Liver (tissue), 9 donors: ENCODE data around the gene COL27A1. TPM values are rescaled to one million over a fixed set of nuclear protein-coding genes. Genes with fewer than 3 reads are reported as not detected.

Experiments used
- DNase-seq: peaks from one replicate; pipeline ENCODE4 v3.0.0-alpha.2; 2017; ENCODE audit warnings: low spot score
- H3K27ac ChIP-seq, 2 donors: one replicate each; pipeline ENCODE4 v1.7.0; 2013; ENCODE audit warnings: inconsistent platforms in 2 of 2, low read length in 2 of 2, control low read depth in 1 of 2, low read depth in 1 of 2, mild to moderate bottlenecking in 1 of 2
- H3K27me3 ChIP-seq, 4 donors: one replicate each; pipeline versions ENCODE4 v1.6.1 to v1.7.0; 2013; ENCODE audit warnings: low read length in 3 of 4, inconsistent platforms in 1 of 4, mild to moderate bottlenecking in 1 of 4, moderate library complexity in 1 of 4; ENCODE audit not compliant: control insufficient read depth in 4 of 4, insufficient read depth in 4 of 4
- H3K36me3 ChIP-seq, 4 donors: one replicate each; pipeline versions ENCODE4 v1.6.1 to v1.7.0; 2013; ENCODE audit warnings: low read length in 3 of 4, mild to moderate bottlenecking in 3 of 4, low read depth in 1 of 4, moderate library complexity in 1 of 4; ENCODE audit not compliant: control insufficient read depth in 4 of 4, insufficient read depth in 3 of 4
- H3K4me1 ChIP-seq, 4 donors: one replicate each; pipeline versions ENCODE4 v1.6.1 to v1.7.0; 2013; ENCODE audit warnings: low read length in 3 of 4, mild to moderate bottlenecking in 3 of 4, moderate library complexity in 1 of 4; ENCODE audit not compliant: control insufficient read depth in 4 of 4, insufficient read depth in 4 of 4
- H3K4me3 ChIP-seq, 3 donors: one replicate each; pipeline versions ENCODE4 v1.6.1 to v1.7.0; 2013; ENCODE audit warnings: low read length in 3 of 3, control low read depth in 1 of 3, low read depth in 1 of 3, mild to moderate bottlenecking in 1 of 3
- H3K9ac ChIP-seq, 2 donors: one replicate each; pipeline ENCODE4 v1.7.0; 2013; ENCODE audit warnings: low read length in 2 of 2, mild to moderate bottlenecking in 2 of 2, moderate library complexity in 2 of 2, control low read depth in 1 of 2, low read depth in 1 of 2
- H3K9me3 ChIP-seq, 4 donors: one replicate each; pipeline versions ENCODE4 v1.6.1 to v1.7.0; 2013; ENCODE audit warnings: low read length in 3 of 4; ENCODE audit not compliant: control insufficient read depth in 4 of 4
- EGR1 ChIP-seq, 2 donors: IDR thresholded peaks; 2 replicates each; pipeline ENCODE4 v1.6.1; 2016 to 2018; ENCODE audit warnings: antibody characterized with exemption in 2 of 2, low read depth in 2 of 2
- FOXA1 ChIP-seq: IDR thresholded peaks from 2 replicates; pipeline ENCODE4 v1.6.1; 2016; ENCODE audit warnings: antibody characterized with exemption
- FOXA2 ChIP-seq: IDR thresholded peaks from 2 replicates; pipeline ENCODE4 v1.6.1; 2016; ENCODE audit warnings: antibody characterized with exemption
- GABPA ChIP-seq, 2 donors: IDR thresholded peaks in 1 of 2; conservative IDR thresholded peaks in 1 of 2; 2 replicates each; pipeline ENCODE4 v1.6.1; 2016; ENCODE audit warnings: antibody characterized with exemption in 2 of 2, mild to moderate bottlenecking in 1 of 2, moderate library complexity in 1 of 2
- HNF4A ChIP-seq, 2 donors: conservative IDR thresholded peaks; 2 replicates each; pipeline ENCODE4 v1.6.1; 2016; ENCODE audit warnings: antibody characterized with exemption in 2 of 2, mild to moderate bottlenecking in 2 of 2
- HNF4G ChIP-seq: IDR thresholded peaks from 2 replicates; pipeline ENCODE4 v1.6.1; 2016; ENCODE audit warnings: antibody characterized with exemption
- JUND ChIP-seq, 2 donors: IDR thresholded peaks; 2 replicates each; pipeline ENCODE4 v1.6.1; 2016; ENCODE audit warnings: antibody characterized with exemption in 2 of 2
- NR2F2 ChIP-seq: IDR thresholded peaks from 2 replicates; pipeline ENCODE4 v1.6.1; 2016; ENCODE audit warnings: antibody characterized with exemption
- RAD21 ChIP-seq, 2 donors: IDR thresholded peaks; 2 replicates each; pipeline ENCODE4 v1.6.1; 2016; ENCODE audit warnings: antibody characterized with exemption in 2 of 2, mild to moderate bottlenecking in 2 of 2
- RXRA ChIP-seq, 2 donors: IDR thresholded peaks; 2 replicates each; pipeline ENCODE4 v1.6.1; 2017 to 2018; ENCODE audit warnings: antibody characterized with exemption in 2 of 2, mild to moderate bottlenecking in 1 of 2
- SP1 ChIP-seq: IDR thresholded peaks from 2 replicates; pipeline ENCODE4 v1.6.1; 2018; ENCODE audit warnings: antibody characterized with exemption, mild to moderate bottlenecking
- TAF1 ChIP-seq: conservative IDR thresholded peaks from 2 replicates; pipeline ENCODE4 v1.6.1; 2016; ENCODE audit warnings: antibody characterized with exemption, mild to moderate bottlenecking
- YY1 ChIP-seq: IDR thresholded peaks from 2 replicates; pipeline ENCODE4 v1.6.1; 2016; ENCODE audit warnings: antibody characterized with exemption, mild to moderate bottlenecking
- WGBS: extraction: QIAGEN DNeasy Blood & Tissue Kit; methylation state at CpG from one replicate; pipeline ENCODE4 v1.1.7; 2013; 5-methylcytosine and 5-hydroxymethylcytosine counted together
- polyA plus RNA-seq, 2 donors: library from polyadenylated mRNA; stranded (reverse) in 1 of 2; unstranded in 1 of 2; fragments of 200-250 nt in 1 of 2; fragments of >200 nt in 1 of 2; fragmentation: Nextera tagmentation in 1 of 2; extraction: Ambion mirVana in 1 of 2; gene quantifications; one replicate each; pipeline versions ENCODE4 v1.2.1 to v1.2.3, GENCODE V29; 2013 to 2015
- total RNA-seq, 2 donors: library from RNA; depleted of rRNA; stranded (reverse); fragments of >200 nt; gene quantifications; one replicate each; pipeline ENCODE4 v1.2.3, GENCODE V29; 2014
- TF ChIP-seq, protein P1 (sequence below): IDR thresholded peaks from 2 replicates; pipeline ENCODE4 v1.6.1; 2016; ENCODE audit warnings: antibody characterized with exemption
- TF ChIP-seq, protein P2 (sequence below): IDR thresholded peaks from 2 replicates; pipeline ENCODE4 v1.6.1; 2016; ENCODE audit warnings: antibody characterized with exemption
- TF ChIP-seq, protein P3 (sequence below): IDR thresholded peaks from 2 replicates; pipeline ENCODE4 v1.6.1; 2016; ENCODE audit warnings: antibody characterized with exemption
- TF ChIP-seq, protein P4 (sequence below): IDR thresholded peaks from 2 replicates; pipeline ENCODE4 v1.6.1; 2016; ENCODE audit warnings: antibody characterized with exemption, mild to moderate bottlenecking
- TF ChIP-seq, protein P5 (sequence below): fragments of 150-350 bp; IDR thresholded peaks from 2 replicates; pipeline ENCODE4 v1.5.1; 2017; ENCODE audit warnings: improper control_type of control experiment, low read depth, low read length; ENCODE audit not compliant: missing input control
- donor health status: healthy.
- donor health status: healthy.
- donor health status: healthy.
- donor health status: healthy.
- donor health status: healthy.

Gene COL27A1
- total and polyA plus RNA-seq, 4 donors: 7.0 to 20.4 (median 12.0) TPM

DNA sequence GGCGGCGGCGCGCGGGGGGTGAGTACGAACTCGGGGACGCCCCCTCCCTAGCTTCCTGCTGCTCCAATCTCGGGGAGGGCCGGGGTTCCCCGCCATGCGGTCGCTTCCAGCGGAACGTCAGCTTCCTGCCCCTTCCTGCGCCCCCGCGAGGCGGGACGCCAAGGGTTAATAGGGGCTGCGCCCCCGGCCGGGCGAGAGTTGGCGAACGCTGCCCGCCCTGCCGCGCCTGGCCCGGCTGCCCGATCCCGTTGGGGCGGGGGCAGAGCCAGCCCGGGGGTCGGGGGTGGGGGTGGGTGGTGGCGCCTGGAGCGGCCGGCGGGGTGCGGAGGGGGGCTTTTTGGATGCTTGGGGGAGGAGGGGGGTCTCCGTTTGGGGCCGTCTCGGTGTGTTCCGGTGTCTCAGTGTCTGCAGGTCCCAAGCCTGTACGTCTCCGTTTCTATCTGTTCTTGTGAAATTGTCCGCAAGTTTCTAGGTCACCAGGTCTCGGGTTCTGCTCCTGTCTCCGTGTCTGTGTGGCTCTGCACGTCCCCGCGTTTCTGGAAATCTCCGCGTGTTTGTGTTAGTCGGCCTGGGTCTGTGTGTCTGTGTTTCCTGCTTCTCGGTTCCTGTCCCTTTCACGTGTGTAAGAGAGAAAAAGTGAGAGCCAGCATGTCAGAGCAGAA lies 789 bp downstream of the COL27A1 start:
- H3K27ac ChIP-seq: peak overlapping the region; percentile 78 to 87
- DNase-seq: no peak
- peak overlapping the region; percentile 65 to 82 (median 68) for H3K4me3 ChIP-seq
- TF ChIP-seq, protein P1, sequence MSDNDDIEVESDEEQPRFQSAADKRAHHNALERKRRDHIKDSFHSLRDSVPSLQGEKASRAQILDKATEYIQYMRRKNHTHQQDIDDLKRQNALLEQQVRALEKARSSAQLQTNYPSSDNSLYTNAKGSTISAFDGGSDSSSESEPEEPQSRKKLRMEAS: no peak
- no peak for TF ChIP-seq HNF4G
- no peak for TF ChIP-seq RAD21 (IDR thresholded peaks at IDR 0.05)
- TF ChIP-seq RXRA (IDR thresholded peaks at IDR 0.05): no peak
- no peak for TF ChIP-seq JUND (IDR thresholded peaks at IDR 0.05)
- no peak for TF ChIP-seq FOXA1
- no peak for TF ChIP-seq EGR1 (IDR thresholded peaks at IDR 0.05; ENCODE audit: low read depth in 2 of 2)
- TF ChIP-seq, protein P2, sequence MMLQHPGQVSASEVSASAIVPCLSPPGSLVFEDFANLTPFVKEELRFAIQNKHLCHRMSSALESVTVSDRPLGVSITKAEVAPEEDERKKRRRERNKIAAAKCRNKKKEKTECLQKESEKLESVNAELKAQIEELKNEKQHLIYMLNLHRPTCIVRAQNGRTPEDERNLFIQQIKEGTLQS: no peak
- TF ChIP-seq NR2F2: no peak
- TF ChIP-seq YY1: no peak
- TF ChIP-seq HNF4A (conservative IDR thresholded peaks at IDR 0.05): no peak
- no peak for TF ChIP-seq GABPA (IDR thresholded peaks at IDR 0.05 in 1 of 2, conservative IDR thresholded peaks at IDR 0.05 in 1 of 2)
- no peak for TF ChIP-seq SP1
- TF ChIP-seq, protein P3, sequence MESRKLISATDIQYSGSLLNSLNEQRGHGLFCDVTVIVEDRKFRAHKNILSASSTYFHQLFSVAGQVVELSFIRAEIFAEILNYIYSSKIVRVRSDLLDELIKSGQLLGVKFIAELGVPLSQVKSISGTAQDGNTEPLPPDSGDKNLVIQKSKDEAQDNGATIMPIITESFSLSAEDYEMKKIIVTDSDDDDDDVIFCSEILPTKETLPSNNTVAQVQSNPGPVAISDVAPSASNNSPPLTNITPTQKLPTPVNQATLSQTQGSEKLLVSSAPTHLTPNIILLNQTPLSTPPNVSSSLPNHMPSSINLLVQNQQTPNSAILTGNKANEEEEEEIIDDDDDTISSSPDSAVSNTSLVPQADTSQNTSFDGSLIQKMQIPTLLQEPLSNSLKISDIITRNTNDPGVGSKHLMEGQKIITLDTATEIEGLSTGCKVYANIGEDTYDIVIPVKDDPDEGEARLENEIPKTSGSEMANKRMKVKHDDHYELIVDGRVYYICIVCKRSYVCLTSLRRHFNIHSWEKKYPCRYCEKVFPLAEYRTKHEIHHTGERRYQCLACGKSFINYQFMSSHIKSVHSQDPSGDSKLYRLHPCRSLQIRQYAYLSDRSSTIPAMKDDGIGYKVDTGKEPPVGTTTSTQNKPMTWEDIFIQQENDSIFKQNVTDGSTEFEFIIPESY: no peak
- TF ChIP-seq, protein P4, sequence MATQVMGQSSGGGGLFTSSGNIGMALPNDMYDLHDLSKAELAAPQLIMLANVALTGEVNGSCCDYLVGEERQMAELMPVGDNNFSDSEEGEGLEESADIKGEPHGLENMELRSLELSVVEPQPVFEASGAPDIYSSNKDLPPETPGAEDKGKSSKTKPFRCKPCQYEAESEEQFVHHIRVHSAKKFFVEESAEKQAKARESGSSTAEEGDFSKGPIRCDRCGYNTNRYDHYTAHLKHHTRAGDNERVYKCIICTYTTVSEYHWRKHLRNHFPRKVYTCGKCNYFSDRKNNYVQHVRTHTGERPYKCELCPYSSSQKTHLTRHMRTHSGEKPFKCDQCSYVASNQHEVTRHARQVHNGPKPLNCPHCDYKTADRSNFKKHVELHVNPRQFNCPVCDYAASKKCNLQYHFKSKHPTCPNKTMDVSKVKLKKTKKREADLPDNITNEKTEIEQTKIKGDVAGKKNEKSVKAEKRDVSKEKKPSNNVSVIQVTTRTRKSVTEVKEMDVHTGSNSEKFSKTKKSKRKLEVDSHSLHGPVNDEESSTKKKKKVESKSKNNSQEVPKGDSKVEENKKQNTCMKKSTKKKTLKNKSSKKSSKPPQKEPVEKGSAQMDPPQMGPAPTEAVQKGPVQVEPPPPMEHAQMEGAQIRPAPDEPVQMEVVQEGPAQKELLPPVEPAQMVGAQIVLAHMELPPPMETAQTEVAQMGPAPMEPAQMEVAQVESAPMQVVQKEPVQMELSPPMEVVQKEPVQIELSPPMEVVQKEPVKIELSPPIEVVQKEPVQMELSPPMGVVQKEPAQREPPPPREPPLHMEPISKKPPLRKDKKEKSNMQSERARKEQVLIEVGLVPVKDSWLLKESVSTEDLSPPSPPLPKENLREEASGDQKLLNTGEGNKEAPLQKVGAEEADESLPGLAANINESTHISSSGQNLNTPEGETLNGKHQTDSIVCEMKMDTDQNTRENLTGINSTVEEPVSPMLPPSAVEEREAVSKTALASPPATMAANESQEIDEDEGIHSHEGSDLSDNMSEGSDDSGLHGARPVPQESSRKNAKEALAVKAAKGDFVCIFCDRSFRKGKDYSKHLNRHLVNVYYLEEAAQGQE: no peak
- TF ChIP-seq, protein P5, sequence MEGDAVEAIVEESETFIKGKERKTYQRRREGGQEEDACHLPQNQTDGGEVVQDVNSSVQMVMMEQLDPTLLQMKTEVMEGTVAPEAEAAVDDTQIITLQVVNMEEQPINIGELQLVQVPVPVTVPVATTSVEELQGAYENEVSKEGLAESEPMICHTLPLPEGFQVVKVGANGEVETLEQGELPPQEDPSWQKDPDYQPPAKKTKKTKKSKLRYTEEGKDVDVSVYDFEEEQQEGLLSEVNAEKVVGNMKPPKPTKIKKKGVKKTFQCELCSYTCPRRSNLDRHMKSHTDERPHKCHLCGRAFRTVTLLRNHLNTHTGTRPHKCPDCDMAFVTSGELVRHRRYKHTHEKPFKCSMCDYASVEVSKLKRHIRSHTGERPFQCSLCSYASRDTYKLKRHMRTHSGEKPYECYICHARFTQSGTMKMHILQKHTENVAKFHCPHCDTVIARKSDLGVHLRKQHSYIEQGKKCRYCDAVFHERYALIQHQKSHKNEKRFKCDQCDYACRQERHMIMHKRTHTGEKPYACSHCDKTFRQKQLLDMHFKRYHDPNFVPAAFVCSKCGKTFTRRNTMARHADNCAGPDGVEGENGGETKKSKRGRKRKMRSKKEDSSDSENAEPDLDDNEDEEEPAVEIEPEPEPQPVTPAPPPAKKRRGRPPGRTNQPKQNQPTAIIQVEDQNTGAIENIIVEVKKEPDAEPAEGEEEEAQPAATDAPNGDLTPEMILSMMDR: no peak
- no peak for TF ChIP-seq TAF1
- no peak for TF ChIP-seq FOXA2
- H3K27me3 ChIP-seq: no peaks in the 10 kb centered on the region
- H3K9ac ChIP-seq: peak overlapping the region; percentile 7 to 67
- under 1% methylated on average over 57 of the region's 57 CpGs for WGBS
- no peaks in the 10 kb centered on the region for H3K36me3 ChIP-seq
- H3K9me3 ChIP-seq: no peaks in the 10 kb centered on the region
- H3K4me1 ChIP-seq: peaks cover 8 to 64% (median 41%) of the 10 kb centered on the region in 4 donors
